ENCODE data around the gene FLT4.

- TF ChIP-seq CTCF (IDR thresholded peaks at IDR 0.05) (no peak), POLR2AphosphoS5 (IDR thresholded peaks at IDR 0.05; ENCODE audit: low read depth, low read length) (no peak)
Observed at GRCh38 chr5:180641566-180641900, 7.9 kb downstream of the FLT4 start.
